Thymus (tissue), 11 donors: ENCODE results near the gene SPOCK2. TPM values are rescaled to one million over a fixed set of nuclear protein-coding genes. Genes with fewer than 3 reads are reported as not detected.

Source experiments
- DNase-seq, 9 donors: peaks; one replicate each; pipeline ENCODE4 v3.0.0-alpha.2; 2013; ENCODE audit warnings: low spot score in 9 of 9, low read depth in 6 of 9, missing footprints in 1 of 9
- H3K27ac ChIP-seq, 2 donors: one replicate each; pipeline ENCODE4 v1.5.1; 2013; ENCODE audit warnings: control low read depth in 1 of 2, low read depth in 1 of 2, low read length in 1 of 2, mild to moderate bottlenecking in 1 of 2, moderate library complexity in 1 of 2
- H3K27me3 ChIP-seq, 2 donors: one replicate each; pipeline ENCODE4 v1.5.1; 2013; ENCODE audit warnings: low read length in 1 of 2; ENCODE audit not compliant: control insufficient read depth in 2 of 2, insufficient read depth in 1 of 2
- H3K36me3 ChIP-seq, 2 donors: one replicate each; pipeline ENCODE4 v1.5.1; 2013; ENCODE audit warnings: low read length in 1 of 2, mild to moderate bottlenecking in 1 of 2, moderate library complexity in 1 of 2; ENCODE audit not compliant: control insufficient read depth in 2 of 2, insufficient read depth in 2 of 2
- H3K4me1 ChIP-seq, 2 donors: one replicate each; pipeline ENCODE4 v1.5.1; 2013; ENCODE audit warnings: low read length in 2 of 2; ENCODE audit not compliant: control insufficient read depth in 2 of 2, insufficient read depth in 2 of 2
- H3K4me3 ChIP-seq, 2 donors: one replicate each; pipeline ENCODE4 v1.5.1; 2013; ENCODE audit warnings: low read length in 2 of 2, control low read depth in 1 of 2, mild to moderate bottlenecking in 1 of 2
- H3K9me3 ChIP-seq, 2 donors: one replicate each; pipeline ENCODE4 v1.5.1; 2013; ENCODE audit warnings: low read length in 1 of 2, mild to moderate bottlenecking in 1 of 2; ENCODE audit not compliant: control insufficient read depth in 2 of 2, insufficient read depth in 1 of 2
- WGBS: extraction: QIAGEN DNeasy Blood & Tissue Kit; methylation state at CpG from one replicate; pipeline ENCODE4 v1.1.7; 2013; 5-methylcytosine and 5-hydroxymethylcytosine counted together
- polyA plus RNA-seq: library from polyadenylated mRNA; stranded (reverse); fragments of 200-250 nt; gene quantifications from one replicate; pipeline ENCODE4 v1.2.3, GENCODE V29; 2013
- total RNA-seq: library from RNA; stranded (reverse); fragments of 120-200 nt; gene quantifications from one replicate; pipeline ENCODE4 v1.2.4, GENCODE V29; 2013
- donor health status: healthy.

Gene SPOCK2
- total and polyA plus RNA-seq, 2 donors: 91.6 to 163 TPM

GRCh38 chr10:72044417-72045041 is 43.8 kb downstream of the SPOCK2 start:
- Histone ChIP-seq H3K4me3 (no peak overlapping the region), H3K9me3 (peaks cover under 1 to 2% of the 10 kb centered on the region in 2 donors), H3K36me3 (no peaks in the 10 kb centered on the region), H3K4me1 (peaks cover 0 to 8% of the 10 kb centered on the region in 2 donors), H3K27ac (peak overlapping the region; percentile 49 to 50), H3K27me3 (no peaks in the 10 kb centered on the region)
- no peak for DNase-seq
- WGBS: 94% methylated on average over 17 of the region's 17 CpGs

- no peak overlapping the region for H3K4me3 ChIP-seq
- no peaks in the 10 kb centered on the region for H3K36me3 ChIP-seq
- no peak overlapping the region for H3K27ac ChIP-seq
- WGBS: 97% methylated on average over 10 of the region's 10 CpGs
- H3K4me1 ChIP-seq: peaks cover 0 to 14% of the 10 kb centered on the region in 2 donors
- H3K27me3 ChIP-seq: no peaks in the 10 kb centered on the region
- no peaks in the 10 kb centered on the region for H3K9me3 ChIP-seq
- DNase-seq: no peak
Observed at GRCh38 chr10:72043016-72043834, 45.1 kb downstream of the SPOCK2 start.

GRCh38 chr10:72041491-72041890 is 46.9 kb downstream of the SPOCK2 start:
- Histone ChIP-seq H3K27ac (no peak overlapping the region), H3K4me3 (no peak overlapping the region), H3K27me3 (no peaks in the 10 kb centered on the region), H3K9me3 (no peaks in the 10 kb centered on the region), H3K4me1 (peaks cover 0 to 14% of the 10 kb centered on the region in 2 donors), H3K36me3 (no peaks in the 10 kb centered on the region)
- WGBS: 95% methylated on average over 6 of the region's 6 CpGs
- no peak for DNase-seq

- Histone ChIP-seq H3K27me3 (no peaks in the 10 kb centered on the region), H3K4me1 (peaks cover 0 to 8% of the 10 kb centered on the region in 2 donors), H3K36me3 (no peaks in the 10 kb centered on the region), H3K9me3 (no peaks in the 10 kb centered on the region), H3K27ac (no peak overlapping the region), H3K4me3 (no peak overlapping the region)
- DNase-seq: peak in 5 of 9 donors; percentile 26 to 46 (median 35)
- 47% methylated on average over 9 of the region's 9 CpGs for WGBS
Observed at GRCh38 chr10:72039377-72039776, 49.0 kb downstream of the SPOCK2 start.

- no peaks in the 10 kb centered on the region for H3K9me3 ChIP-seq
- WGBS: 89% methylated on average over 13 of the region's 13 CpGs
- H3K36me3 ChIP-seq: no peaks in the 10 kb centered on the region
- no peak overlapping the region for H3K4me3 ChIP-seq
- peaks cover 0 to 8% of the 10 kb centered on the region in 2 donors for H3K4me1 ChIP-seq
- H3K27me3 ChIP-seq: no peaks in the 10 kb centered on the region
- H3K27ac ChIP-seq: no peak overlapping the region
- DNase-seq: no peak
Observed at GRCh38 chr10:72038458-72039001, 49.8 kb downstream of the SPOCK2 start.

GRCh38 chr10:72037811-72038210 is 50.5 kb downstream of the SPOCK2 start:
- no peaks in the 10 kb centered on the region for H3K36me3 ChIP-seq
- no peak overlapping the region for H3K4me3 ChIP-seq
- no peak for DNase-seq
- H3K27ac ChIP-seq: no peak overlapping the region
- H3K4me1 ChIP-seq: peaks cover 0 to 8% of the 10 kb centered on the region in 2 donors
- WGBS: 93% methylated on average over 3 of the region's 3 CpGs
- no peaks in the 10 kb centered on the region for H3K9me3 ChIP-seq
- H3K27me3 ChIP-seq: no peaks in the 10 kb centered on the region

GRCh38 chr10:72037266-72037665 is 51.1 kb downstream of the SPOCK2 start:
- 99% methylated on average over 8 of the region's 8 CpGs for WGBS
- Histone ChIP-seq H3K36me3 (no peaks in the 10 kb centered on the region), H3K9me3 (no peaks in the 10 kb centered on the region), H3K4me1 (peaks cover 0 to 8% of the 10 kb centered on the region in 2 donors), H3K27me3 (peaks cover 0 to 2% of the 10 kb centered on the region in 2 donors), H3K4me3 (no peak overlapping the region), H3K27ac (no peak overlapping the region)
- DNase-seq: no peak

GRCh38 chr10:72035252-72035887 is 53.0 kb downstream of the SPOCK2 start:
- H3K27me3 ChIP-seq: peaks cover 0 to 15% of the 10 kb centered on the region in 2 donors
- no peaks in the 10 kb centered on the region for H3K36me3 ChIP-seq
- WGBS: 97% methylated on average over 13 of the region's 13 CpGs
- DNase-seq: no peak
- no peaks in the 10 kb centered on the region for H3K9me3 ChIP-seq
- no peak overlapping the region for H3K4me3 ChIP-seq
- H3K4me1 ChIP-seq: peaks cover 0 to 8% of the 10 kb centered on the region in 2 donors
- no peak overlapping the region for H3K27ac ChIP-seq

- H3K27ac ChIP-seq: no peak overlapping the region
- no peaks in the 10 kb centered on the region for H3K36me3 ChIP-seq
- H3K4me3 ChIP-seq: no peak overlapping the region
- 98% methylated on average over 4 of the region's 4 CpGs for WGBS
- H3K27me3 ChIP-seq: peaks cover 0 to 15% of the 10 kb centered on the region in 2 donors
- H3K9me3 ChIP-seq: no peaks in the 10 kb centered on the region
- DNase-seq: no peak
- H3K4me1 ChIP-seq: peaks cover 0 to 8% of the 10 kb centered on the region in 2 donors
Observed at GRCh38 chr10:72034761-72035160, 53.6 kb downstream of the SPOCK2 start.
